ENCODE measurements around the gene OR2A2. TPM values are rescaled to one million over a fixed set of nuclear protein-coding genes. Genes with fewer than 3 reads are reported as not detected.

OR2A2 gene
- total and polyA plus RNA-seq, 10 of the 15 experiments (the other 5 are each of a cell fraction or from before 2014, with no cell fraction given), result not detected

DNA sequence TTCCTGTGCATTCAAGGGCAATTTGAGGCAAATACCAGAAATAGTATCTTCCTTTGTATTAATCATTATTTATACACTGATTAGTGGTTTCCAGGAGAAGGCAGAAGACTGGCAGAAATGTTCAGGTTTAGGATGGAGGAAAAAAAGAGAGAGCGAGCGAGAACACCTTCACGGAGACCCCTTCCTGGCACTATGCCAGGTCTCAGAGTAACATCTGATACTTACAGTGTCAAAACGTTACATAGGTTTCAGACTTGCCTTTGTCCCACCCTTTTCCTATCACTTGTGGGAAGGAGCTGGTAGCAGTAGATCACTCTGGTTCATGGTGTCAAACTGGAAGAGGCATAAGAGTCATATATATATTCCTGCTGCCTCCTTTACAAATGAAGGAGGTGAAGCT is 22.7 kb upstream of the OR2A2 start:
- no TSS peak for BruUV-seq (replicated peaks)
- Histone ChIP-seq H3K4me3 (no peak overlapping the region), H3K36me3 (ENCODE audit: control insufficient read depth in 2 of 2, insufficient read depth in 2 of 2, low read length in 1 of 2) (no peaks in the 10 kb centered on the region), H3K79me2 (ENCODE audit: control insufficient read depth, insufficient read depth, low read length) (no peaks in the 10 kb centered on the region), H4K20me1 (ENCODE audit: control insufficient read depth, insufficient read depth) (no peaks in the 10 kb centered on the region), H3K27ac (ENCODE audit: control insufficient read depth, insufficient read depth) (no peak overlapping the region), H3K4me1 (ENCODE audit: control insufficient read depth, insufficient read depth, low read length) (no peaks in the 10 kb centered on the region), H2AFZ (ENCODE audit: control insufficient read depth, low read depth, low read length) (no peak overlapping the region), H3K9ac (ENCODE audit: control insufficient read depth, insufficient read depth, low read length) (no peak overlapping the region), H3K9me3 (replicated peaks; ENCODE audit: control insufficient read depth, insufficient read depth, low read length) (no peaks in the 10 kb centered on the region), H3K4me2 (ENCODE audit: control insufficient read depth, insufficient read depth) (no peak overlapping the region), H3K27me3 (replicated peaks in 1 of 2; ENCODE audit: control insufficient read depth in 2 of 2, insufficient read depth in 2 of 2, low read length in 1 of 2) (no peaks in the 10 kb centered on the region)
- SMC1A ChIA-PET (ENCODE audit: uncharacterized antibody, unreplicated experiment), result interaction anchor here (0.5 kb wide), 1 partner anchor 828 kb away, joined by 3 read pairs; no protein-coding TSS in a partner anchor
- POLR2A ChIA-PET, result no interaction called here
- RAD21 ChIA-PET (ENCODE audit: unreplicated experiment), result no interaction called here
- FAIRE-seq (no peak), ATAC-seq (no peak), DNase-seq (ENCODE audit: low read depth, low spot score) (no peak)
- CTCF ChIA-PET, result no interaction called here
- intact Hi-C loops (cut with micrococcal nuclease; ENCODE audit: unreplicated experiment), result no loop called here
- in situ Hi-C loops (cut with MboI), result no loop called here
- 69% methylated on average over 4 of the region's 4 CpGs for WGBS (ENCODE audit: insufficient coverage, insufficient replicate concordance, low lambda C conversion rate, missing lambda C conversion rate)
- no peak for TF ChIP-seq SUZ12 (IDR thresholded peaks at IDR 0.05; ENCODE audit: unreplicated experiment)
- TF ChIP-seq, protein P1, sequence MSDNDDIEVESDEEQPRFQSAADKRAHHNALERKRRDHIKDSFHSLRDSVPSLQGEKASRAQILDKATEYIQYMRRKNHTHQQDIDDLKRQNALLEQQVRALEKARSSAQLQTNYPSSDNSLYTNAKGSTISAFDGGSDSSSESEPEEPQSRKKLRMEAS (IDR thresholded peaks at IDR 0.05; ENCODE audit: low read depth, low read length), result no peak
- TF ChIP-seq ATF7 (IDR thresholded peaks at IDR 0.05; ENCODE audit: low read depth), result no peak
- TF ChIP-seq, protein P2, sequence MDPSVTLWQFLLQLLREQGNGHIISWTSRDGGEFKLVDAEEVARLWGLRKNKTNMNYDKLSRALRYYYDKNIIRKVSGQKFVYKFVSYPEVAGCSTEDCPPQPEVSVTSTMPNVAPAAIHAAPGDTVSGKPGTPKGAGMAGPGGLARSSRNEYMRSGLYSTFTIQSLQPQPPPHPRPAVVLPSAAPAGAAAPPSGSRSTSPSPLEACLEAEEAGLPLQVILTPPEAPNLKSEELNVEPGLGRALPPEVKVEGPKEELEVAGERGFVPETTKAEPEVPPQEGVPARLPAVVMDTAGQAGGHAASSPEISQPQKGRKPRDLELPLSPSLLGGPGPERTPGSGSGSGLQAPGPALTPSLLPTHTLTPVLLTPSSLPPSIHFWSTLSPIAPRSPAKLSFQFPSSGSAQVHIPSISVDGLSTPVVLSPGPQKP (IDR thresholded peaks at IDR 0.05; ENCODE audit: low read depth, low read length), result no peak
- TF ChIP-seq POU2F2 (IDR thresholded peaks at IDR 0.05; ENCODE audit: borderline replicate concordance, low read depth, low read length), result no peak
- TF ChIP-seq NFYA (IDR thresholded peaks at IDR 0.05; ENCODE audit: borderline replicate concordance, low read depth, low read length), result no peak
- TF ChIP-seq ZNF24 (IDR thresholded peaks at IDR 0.05), result no peak
- no peak for TF ChIP-seq RUNX3 (IDR thresholded peaks at IDR 0.05; ENCODE audit: low read length)
- no peak for TF ChIP-seq PAX5 (IDR thresholded peaks at IDR 0.05; ENCODE audit: borderline replicate concordance, low read depth, low read length)
- TF ChIP-seq SMARCA5 (IDR thresholded peaks at IDR 0.05), result no peak
- TF ChIP-seq GATAD2B (conservative IDR thresholded peaks at IDR 0.05; ENCODE audit: low read depth), result no peak
- TF ChIP-seq, protein P3, sequence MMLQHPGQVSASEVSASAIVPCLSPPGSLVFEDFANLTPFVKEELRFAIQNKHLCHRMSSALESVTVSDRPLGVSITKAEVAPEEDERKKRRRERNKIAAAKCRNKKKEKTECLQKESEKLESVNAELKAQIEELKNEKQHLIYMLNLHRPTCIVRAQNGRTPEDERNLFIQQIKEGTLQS (IDR thresholded peaks at IDR 0.05; ENCODE audit: borderline replicate concordance, extremely low read depth, low read depth, low read length), result no peak
- no peak for TF ChIP-seq BCL11A (IDR thresholded peaks at IDR 0.05; ENCODE audit: low read depth, low read length)
- TF ChIP-seq, protein P4, sequence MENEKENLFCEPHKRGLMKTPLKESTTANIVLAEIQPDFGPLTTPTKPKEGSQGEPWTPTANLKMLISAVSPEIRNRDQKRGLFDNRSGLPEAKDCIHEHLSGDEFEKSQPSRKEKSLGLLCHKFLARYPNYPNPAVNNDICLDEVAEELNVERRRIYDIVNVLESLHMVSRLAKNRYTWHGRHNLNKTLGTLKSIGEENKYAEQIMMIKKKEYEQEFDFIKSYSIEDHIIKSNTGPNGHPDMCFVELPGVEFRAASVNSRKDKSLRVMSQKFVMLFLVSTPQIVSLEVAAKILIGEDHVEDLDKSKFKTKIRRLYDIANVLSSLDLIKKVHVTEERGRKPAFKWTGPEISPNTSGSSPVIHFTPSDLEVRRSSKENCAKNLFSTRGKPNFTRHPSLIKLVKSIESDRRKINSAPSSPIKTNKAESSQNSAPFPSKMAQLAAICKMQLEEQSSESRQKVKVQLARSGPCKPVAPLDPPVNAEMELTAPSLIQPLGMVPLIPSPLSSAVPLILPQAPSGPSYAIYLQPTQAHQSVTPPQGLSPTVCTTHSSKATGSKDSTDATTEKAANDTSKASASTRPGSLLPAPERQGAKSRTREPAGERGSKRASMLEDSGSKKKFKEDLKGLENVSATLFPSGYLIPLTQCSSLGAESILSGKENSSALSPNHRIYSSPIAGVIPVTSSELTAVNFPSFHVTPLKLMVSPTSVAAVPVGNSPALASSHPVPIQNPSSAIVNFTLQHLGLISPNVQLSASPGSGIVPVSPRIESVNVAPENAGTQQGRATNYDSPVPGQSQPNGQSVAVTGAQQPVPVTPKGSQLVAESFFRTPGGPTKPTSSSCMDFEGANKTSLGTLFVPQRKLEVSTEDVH (IDR thresholded peaks at IDR 0.05; ENCODE audit: low read depth, partially characterized antibody), result no peak
- no peak for TF ChIP-seq HDGF (IDR thresholded peaks at IDR 0.05)
- no peak for TF ChIP-seq CBX5 (IDR thresholded peaks at IDR 0.05; ENCODE audit: low read depth)
- TF ChIP-seq RB1 (IDR thresholded peaks at IDR 0.05; ENCODE audit: borderline replicate concordance), result no peak
- TF ChIP-seq EED (IDR thresholded peaks at IDR 0.05; ENCODE audit: low read depth), result no peak
- TF ChIP-seq SMAD5 (IDR thresholded peaks at IDR 0.05; ENCODE audit: low read depth), result no peak
- no peak for TF ChIP-seq MEF2A (IDR thresholded peaks at IDR 0.05; ENCODE audit: insufficient read depth, low read depth, low read length)

Measured in GM12878 (cell line).